Ammon's horn (tissue), 1 donor: ENCODE data around the gene DALRD3.

Experiments
- DNase-seq: peaks from one replicate; pipeline ENCODE4 v3.0.0-alpha.2; 2016; ENCODE audit warnings: low spot score

DALRD3 gene

DNA sequence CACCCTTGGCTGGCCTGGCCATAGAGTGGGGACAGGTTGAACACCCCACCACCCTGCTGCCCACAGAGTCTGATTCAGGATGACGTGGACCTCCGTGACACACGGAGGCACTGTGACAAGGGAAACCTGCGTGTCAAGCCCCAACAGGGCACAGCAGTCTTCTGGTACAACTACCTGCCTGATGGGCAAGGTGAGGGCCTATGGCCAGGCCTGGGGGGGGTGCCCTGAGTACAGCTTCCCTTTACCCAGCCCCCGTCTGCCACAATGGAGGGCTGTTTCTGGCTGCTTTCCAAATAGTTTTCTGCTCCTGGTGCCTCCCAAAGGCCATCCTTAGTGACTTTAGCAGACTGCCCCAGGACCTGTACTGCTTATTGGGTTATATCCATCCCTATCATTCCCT, 12.4 kb downstream of the DALRD3 start:
- DNase-seq: no peak

DNA sequence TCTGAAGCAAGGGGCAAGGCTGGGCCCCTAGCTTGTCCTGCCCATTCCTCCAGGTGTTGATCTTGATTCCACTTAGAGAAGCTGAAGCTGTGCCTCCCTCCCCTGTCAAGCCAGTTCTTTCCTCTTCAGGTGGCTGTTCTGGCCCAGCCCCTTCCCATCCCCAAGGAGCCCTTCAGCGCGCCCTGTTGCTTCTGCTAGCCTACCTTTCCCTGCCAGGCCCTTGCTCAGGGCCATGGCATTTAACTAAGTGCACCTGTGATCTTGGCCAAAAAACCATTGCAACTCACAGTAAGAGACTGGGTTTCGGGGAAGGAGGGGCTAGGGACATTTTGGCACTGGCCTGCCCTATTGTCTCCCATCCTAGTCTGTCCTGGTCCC, 13.1 kb downstream of the DALRD3 start:
- no peak for DNase-seq

DNA sequence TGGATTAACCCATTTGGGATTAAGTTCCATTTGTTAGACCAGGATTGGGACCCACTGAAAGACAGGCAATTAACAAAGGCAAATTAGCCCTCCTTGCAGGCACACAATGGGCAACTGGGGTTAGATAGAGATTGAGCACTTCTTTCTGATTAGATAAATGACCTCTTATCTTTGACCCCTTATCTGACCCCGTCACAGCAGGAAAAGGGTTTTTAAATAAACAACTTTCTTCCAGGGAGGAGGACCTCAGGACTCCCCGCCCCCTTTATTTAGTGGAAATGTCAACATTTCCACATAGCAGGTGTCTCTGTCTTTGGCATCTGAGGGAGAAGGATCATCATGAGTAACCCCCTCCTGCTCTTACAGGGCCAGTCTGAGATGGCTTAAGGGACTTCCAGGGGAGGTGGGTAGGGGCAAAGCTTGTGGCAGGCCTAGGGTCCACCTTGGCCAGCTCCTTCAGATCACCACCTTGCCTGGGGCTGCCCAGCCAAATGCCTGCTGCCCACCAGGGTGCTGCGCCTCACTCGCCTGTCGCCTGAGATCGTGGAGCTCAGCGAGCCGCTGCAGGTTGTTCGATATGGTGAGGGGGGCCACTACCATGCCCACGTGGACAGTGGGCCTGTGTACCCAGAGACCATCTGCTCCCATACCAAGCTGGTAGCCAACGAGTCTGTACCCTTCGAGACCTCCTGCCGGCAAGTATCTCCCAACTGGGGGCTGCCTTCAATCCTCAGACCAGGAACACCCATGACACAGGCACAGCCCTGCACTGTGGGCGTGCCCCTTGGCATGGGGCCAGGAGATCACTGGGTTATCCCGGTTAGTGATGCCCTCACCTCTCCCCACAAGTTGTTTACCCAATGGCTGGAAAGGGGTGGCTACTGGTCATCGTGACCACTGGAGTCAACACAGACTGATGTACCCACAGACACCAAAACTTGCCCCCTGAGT, 13.8 kb downstream of the DALRD3 start:
- no peak for DNase-seq

DNA sequence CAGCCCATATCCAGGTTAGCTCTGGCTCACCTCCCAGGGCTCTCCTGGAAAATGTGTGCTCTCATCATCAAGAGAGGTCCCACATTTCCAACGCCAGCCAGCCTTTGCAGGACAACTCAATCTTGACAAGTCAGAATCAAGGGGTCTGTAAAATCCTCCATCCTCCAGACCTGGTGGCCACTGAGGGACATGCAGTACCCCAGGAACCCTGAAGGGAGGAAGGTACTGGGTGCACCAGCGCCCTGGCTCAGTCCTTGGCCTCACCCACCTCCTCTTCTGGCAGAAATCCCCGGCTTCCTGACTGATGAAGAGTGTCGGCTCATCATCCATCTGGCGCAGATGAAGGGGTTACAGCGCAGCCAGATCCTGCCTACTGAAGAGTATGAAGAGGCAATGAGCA, 17.2 kb downstream of the DALRD3 start:
- DNase-seq: no peak

DNA sequence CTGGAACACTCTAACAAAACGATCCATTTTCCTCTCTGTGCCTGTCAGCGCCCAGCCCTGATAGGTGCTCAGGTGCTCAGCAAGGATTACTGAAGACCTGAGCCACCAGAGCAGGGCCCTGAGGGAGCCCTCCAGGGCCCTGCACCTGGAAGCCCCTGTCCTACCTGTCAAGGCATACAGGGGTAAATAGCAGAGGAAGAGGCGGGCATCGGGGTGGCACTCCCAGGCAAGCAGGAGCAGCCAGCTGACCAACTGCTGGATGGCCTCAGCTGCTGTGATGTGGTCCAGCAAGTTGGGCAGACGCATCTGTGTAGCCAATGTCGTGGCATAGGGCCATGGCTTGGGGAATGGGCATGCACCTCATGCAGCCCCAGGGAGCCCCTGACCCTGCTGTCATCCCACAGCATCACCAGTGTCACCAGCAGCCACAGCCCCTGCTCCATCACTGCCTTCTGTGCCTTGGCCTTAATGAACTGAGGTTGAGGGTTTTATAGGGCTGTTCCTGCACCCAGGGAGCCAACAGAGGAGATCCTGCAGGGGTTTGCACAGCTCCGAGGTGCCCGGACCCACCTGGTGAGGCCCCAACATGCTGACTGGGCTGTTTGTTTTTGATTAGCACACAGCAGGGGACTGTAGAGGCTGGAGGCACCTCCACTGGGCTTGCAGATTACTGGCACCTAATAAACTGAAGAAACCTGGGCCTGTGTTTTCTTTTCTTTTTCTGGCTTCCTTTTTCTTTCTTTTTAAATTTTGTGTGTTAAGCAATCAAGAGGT, 19.1 kb downstream of the DALRD3 start:
- no peak for DNase-seq

DNA sequence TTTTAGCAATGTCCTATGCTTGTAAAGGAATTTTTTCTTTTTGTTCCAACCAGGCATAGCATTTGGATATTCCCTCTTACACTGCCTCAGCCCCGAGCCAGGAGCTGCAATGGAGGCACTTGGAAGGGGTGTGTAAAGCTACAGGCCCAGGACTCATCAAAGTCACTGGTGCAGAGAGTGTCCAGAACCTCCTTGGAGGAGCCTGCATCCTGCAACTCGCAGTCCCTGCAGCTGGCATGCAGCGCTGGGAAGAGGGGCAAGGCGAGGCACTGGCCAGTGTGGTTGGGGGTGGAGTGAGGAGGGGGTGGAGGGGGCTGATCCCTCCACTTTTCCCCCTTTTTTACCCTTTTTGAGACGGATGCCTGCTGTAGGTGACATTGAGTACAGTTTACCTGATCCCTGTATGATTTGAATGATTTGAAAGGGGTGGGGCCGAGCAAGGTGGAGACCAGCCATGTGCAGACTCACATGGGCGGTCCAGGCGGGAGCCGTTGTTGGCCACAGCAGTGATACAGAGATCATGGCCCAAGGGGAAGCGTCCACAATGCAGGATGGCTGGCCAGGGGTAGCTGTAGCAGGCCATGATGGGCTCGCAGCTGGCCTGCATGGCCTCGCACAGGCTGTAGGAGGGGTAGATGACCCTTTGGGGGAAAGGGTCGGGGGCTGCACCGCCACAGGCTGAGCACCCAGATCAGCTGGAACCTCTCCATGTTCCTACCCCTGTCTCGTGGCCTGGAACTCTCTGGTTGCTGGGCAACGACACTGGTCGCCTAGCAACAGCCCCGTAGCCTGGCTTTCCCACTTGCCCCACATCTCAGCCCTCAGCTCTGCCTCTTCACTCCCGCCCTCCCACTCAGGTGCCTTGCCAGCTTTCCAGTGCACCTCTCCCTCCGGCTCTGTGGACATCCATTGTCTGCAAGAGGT, 20.4 kb downstream of the DALRD3 start:
- DNase-seq: no peak

DNA sequence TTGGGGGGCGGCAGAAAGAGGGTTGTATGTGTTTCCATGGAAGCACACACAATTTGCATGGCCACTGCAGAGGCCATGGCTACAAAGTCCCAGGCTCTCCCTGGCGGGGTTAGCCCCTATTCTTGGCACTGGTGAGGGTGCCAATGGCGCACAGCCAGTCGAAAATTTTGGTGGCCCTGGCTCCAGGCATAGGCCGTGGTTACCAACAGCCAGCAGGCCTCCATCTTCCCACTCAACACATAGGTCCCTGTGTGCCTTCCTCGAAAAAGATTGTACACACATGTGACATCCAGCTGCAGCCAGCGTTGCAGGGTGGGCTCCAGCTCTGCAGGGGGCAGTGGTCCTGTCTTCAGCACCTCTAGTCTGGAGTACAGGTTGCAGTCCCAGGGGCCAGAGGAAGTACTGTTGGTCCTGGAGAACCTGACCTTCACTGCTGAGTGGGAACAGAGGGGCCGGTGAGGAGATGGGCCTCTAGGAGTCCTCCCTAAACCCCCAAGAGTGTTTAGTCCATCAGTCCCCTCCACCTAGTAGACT, 21.2 kb downstream of the DALRD3 start:
- DNase-seq: no peak

DNA sequence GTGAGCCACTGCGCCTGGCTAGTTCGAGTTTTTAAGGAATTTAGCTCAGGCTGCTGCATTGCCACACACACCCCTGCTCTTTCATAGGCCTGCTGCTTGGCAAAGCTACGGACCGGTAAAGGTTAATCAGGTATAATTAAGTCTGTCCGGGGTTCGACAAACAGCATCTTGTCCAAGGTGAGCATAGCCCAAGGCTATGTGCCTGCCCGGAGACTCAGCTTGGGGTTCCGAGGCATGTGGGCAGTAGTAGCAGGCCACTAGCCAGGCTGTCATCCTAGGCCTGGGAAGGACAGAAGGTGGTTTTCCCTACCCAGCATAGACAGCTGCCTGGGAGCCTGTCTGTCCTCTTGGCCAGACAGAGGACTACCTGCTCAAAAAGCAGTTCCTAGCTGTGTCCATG, 21.7 kb downstream of the DALRD3 start:
- no peak for DNase-seq

DNA sequence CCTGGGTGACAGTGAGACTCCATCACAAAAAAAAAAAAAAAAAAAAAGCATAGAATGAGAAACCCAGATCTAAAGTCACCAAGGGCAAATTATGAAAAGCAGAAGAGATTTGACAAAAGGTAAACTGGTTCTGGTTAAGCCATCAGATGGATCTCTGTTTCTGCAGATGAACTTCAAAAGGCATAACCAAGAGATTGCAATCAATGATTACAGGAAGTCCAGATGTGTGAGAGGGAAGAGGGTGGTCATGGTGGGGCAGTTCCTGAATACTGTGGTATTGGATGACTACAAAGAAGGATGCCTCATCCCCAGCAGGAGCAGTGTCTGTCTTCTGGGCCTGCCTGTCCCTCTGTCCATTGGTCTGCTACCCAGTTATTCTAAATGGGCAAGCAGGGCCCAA, 24.5 kb downstream of the DALRD3 start:
- DNase-seq: no peak

DNA sequence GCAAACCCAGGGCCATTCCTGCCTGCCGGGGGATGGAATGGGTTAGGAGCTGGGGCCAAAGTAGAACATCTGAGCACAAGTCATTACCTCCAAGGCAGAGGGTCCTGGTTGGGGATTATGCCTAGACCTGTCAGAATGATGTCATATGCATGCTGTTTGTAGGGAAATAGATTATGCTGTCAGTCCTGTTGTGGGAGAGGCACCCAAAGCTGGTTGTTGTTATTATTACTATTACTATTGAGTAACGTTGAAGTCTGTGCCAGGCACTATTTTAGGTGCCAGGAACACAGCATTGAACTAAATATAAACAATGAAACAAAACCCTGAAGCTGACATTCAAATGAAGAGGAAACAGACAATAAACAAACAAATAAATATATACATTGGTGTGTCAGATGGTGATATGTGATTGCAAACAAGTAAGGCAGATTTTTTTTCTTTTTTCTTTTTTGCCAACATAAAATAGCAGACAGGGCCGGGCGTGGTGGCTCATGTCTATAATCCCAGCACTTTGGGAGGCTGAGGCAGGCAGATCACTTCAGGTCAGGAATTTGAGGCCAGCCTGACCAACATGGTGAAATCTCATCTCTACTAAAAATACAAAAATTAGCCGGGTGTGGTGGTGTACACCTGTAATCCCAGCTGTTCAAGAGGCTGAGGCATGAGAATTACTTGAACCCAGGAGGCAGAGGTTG, 26.4 kb downstream of the DALRD3 start:
- DNase-seq: no peak

DNA sequence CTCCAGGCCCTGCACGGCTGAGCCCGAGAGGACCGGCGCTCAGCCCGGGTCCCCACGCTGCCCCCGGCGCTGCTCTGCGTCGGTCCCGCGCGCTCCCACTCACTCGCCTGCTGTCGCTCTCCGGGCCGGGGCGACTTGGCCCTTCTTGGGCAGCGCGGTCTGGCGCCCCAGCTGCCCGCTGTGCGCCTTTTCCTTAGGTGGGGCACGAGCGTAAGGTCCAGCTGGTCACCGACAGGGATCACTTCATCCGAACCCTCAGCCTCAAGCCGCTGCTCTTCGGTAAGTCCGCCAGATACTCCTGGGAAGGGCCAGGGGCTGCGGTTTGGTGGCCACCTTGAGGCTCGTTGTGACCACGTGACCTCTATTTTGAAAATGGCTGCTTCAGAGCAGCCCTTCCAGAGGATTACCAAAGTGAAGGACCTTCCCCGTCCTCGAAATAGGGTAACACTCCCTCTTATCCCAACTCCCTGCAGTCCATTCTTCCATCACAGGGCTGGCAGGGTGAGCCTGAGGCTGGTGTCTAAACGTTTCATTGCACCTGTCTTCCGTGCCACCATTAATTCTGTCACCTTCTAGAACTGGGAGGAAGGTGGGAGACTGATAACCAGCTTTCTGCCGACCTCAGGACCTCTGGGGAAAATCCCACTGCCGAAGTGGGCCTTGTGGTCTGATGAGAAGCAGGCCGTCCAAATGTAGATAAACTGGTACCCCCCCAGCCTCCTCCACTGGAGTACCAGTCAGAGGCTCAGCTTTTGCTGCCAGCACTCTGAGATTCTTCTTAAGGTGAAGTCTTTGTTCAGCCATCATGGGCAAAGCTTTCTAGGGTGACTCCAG, 27.5 kb downstream of the DALRD3 start:
- DNase-seq: peak; percentile 57

DNA sequence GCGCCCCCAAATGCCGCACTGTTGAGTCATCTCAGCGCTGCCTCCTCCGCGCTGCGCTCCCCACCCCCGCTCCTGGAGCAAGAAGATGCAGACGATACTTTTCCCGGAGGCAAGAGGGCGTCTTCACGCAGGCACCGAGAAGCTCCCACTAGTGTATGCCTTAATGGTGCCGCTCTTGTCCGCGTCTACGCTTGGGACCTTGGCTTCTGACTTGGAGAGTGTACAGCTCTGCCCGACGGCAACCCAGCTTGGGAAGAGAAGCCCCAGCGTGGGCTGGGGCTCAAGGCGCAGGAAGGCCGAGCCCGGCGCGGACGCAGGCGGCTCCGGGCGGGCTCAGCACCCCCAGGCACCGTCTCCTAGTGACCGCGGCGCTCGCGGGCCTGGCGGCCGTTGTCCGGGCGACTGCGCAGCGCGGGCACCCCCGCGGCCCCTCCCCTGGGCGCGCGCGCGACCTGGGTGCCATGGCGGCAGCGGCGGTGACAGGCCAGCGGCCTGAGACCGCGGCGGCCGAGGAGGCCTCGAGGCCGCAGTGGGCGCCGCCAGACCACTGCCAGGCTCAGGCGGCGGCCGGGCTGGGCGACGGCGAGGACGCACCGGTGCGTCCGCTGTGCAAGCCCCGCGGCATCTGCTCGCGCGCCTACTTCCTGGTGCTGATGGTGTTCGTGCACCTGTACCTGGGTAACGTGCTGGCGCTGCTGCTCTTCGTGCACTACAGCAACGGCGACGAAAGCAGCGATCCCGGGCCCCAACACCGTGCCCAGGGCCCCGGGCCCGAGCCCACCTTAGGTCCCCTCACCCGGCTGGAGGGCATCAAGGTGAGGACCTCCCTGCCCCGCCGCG, 28.4 kb downstream of the DALRD3 start, which contains the start of gene P4HTM:
P4HTM (plus strand) TSS at position 446 of the 840 bp plus-strand sequence; CDS start at position 462, 16 bp downstream.
- DNase-seq: peak; percentile 95

DNA sequence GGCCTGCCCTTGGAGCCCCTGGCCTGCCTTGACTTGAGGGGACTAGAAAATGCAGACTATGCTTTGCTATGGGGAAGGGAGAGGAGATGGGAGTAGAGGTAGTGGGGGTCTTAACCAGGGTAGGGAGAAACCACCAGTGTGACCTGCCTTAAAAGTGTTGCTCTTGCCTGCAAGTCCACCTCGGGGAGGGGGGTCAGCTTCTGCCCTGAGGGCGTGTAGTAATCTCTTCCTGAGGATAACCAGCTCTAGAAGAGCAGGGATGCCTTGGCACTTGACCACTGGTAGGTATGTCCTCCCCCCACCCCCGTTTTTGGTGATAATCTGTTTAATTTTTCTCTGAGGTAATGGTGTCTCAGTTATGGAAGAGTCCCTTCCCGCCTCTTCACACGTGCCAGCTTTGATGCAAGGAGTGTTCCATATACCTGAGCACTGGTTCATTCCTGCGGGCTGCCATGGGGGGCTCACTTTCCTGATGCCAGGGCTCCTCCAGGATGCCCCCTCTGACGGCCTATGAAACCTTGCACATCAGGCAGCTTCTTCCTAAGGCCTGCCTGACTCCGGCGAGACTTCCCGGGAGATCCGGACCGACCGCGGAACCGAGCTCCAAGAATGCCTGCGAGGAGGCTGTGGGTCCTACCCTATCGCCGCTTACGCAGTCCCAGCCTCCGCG, 29.1 kb downstream of the DALRD3 start:
- DNase-seq: no peak

DNA sequence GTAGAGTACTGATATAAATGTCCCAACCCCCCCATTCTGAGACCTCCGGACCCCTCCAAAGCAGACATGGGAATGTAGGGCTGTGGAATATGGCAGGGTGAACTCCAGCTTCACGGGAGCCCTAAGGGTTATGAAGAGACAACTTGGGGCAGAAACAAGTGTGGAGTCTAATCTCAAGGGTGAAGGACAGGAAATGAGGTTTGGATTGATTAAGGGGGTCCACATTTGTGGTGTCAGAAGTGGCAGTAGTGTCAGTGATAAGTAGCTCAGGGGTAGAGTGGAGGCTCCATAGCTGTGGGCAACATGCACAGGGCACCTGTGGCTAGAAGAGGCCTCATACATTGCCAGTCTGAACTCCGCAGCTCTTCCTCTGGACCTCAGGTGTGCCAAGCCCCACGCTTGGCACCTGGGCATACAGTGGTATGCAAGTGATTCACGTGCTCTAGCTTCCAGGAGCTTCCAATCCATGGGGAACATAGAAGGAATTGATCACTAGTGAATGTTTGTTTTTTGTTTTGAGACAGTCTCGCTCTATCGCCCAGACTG, 32.5 kb downstream of the DALRD3 start:
- no peak for DNase-seq

DNA sequence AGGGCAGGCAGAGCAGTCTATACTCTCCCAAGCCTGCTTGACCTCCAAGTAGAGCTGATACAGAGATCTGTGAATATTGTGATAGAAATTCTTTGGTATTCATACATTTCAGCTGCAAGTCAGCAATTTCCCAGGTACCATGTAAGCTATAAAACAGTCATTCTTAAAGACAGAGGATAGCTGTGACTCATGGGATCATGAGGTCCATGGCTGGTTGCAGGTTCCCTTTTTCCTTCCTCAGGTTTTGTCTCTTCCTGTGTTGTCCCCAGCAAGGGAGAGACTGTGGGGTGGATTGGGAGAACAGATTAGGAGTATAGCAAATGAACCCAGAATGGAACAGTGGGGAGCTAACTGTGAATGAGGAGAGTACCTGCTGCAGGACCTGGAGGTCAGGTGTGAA, 33.7 kb downstream of the DALRD3 start:
- no peak for DNase-seq

DNA sequence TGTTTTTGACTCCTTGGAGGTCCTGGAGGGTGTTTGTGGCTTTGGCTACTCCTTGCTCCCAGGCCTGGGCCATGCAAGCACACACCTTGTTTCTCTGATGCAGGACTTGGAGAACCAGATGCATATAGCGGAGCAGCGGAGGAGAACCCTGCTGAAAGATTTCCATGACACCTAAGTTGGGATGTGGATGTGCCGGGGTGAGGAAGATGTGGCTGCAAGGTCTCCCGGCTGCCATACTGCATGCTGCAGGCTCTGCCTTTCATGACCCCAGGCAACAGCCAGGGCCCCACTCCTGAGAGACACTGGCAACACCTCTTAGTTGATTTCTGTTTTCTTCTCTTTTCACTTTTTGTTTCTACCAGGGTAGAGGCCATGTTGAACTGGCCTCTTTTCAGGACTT, 35.3 kb downstream of the DALRD3 start:
- DNase-seq: no peak

DNA sequence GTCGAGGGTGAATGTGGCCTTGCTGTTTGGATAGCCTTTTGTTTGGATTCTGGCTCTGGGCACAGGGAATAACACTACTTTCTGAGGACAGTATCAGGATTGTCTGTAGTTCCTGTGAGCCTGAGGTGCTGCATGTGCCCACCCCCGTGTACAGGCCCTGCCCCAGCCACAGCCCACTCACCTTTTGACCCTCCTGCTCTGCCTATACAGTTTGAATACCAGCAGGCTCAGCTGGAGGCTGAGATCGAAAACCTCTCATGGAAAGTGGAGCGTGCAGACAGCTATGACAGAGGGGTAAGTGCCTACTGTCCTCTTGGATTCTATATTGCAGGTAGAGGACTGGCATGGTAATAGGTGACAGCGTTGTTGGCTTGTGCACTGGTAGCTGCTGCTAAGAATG, 35.7 kb downstream of the DALRD3 start:
- no peak for DNase-seq

DNA sequence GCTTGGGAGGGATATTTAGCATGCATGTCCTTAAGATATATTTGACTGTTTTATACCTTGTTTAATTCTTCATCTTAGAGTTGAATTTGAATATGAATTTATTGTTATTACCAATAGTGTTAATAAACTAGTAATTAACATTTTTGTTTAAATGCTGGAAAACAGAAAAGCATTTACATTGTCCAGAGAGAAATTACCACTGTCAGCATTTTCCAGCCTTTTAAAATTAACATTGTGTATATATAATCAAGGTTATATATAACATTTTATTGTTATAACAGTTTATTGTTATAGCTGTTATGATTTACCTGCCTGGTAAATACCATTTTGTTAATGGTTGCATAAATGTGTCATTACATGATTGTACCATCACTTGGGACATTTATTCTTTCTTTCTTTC, 36.4 kb downstream of the DALRD3 start:
- DNase-seq: no peak
